K562 (cell line): ENCODE data around the gene GAPDH. TPM values are rescaled to one million over a fixed set of nuclear protein-coding genes. Genes with fewer than 3 reads are reported as not detected.
A peak's percentile ranks its signal among the peaks of the same experiment; 100 is the strongest.

ENCODE experiments used
- CBX8 ChIP-seq: fragments of 200-600 bp; sonication (generic); IDR thresholded peaks from 2 replicates; pipeline ENCODE4 v1.6.1; 2012; ENCODE audit warnings: borderline replicate concordance, mixed run types, low read depth, mild to moderate bottlenecking, moderate library complexity, mixed read lengths, low read length, control low read depth, inconsistent platforms; ENCODE audit not compliant: poor library complexity, severe bottlenecking; ENCODE audit errors: extremely low read depth
- CHD1 ChIP-seq: fragments of 200-600 bp; sonication (generic); IDR thresholded peaks from one replicate; pipeline ENCODE4 v1.6.1; 2012; ENCODE audit warnings: mild to moderate bottlenecking, moderate library complexity, low read length, inconsistent platforms
- DACH1 ChIP-seq: fragments of 450-650 bp; IDR thresholded peaks from 2 replicates; pipeline ENCODE4 v1.6.1; 2018; ENCODE audit not compliant: partially characterized antibody
- HDAC2 ChIP-seq: fragments of 450-650 bp; IDR thresholded peaks from 2 replicates; pipeline ENCODE4 v1.6.1; 2016; ENCODE audit warnings: mild to moderate bottlenecking
- HDAC6 ChIP-seq: IDR thresholded peaks from 2 replicates; pipeline ENCODE4 v1.6.1; 2012; ENCODE audit warnings: low read depth, mild to moderate bottlenecking, control low read depth, inconsistent platforms, low read length, moderate library complexity
- HNRNPLL ChIP-seq: fragments of 200-400 bp; formaldehyde crosslinking; IDR thresholded peaks from 2 replicates; pipeline ENCODE4 v1.6.1; 2017; ENCODE audit warnings: low read length, low read depth, mild to moderate bottlenecking; ENCODE audit not compliant: poor library complexity, severe bottlenecking
- KDM4B ChIP-seq, 2 experiments: fragments of 450-650 bp in 1 of 2; sonication (generic) in 1 of 2; IDR thresholded peaks; 2 replicates each; pipeline ENCODE4 v1.6.1; 2016 to 2017; ENCODE audit warnings: borderline replicate concordance in 2 of 2, antibody characterized with exemption in 1 of 2, low read depth in 1 of 2, mild to moderate bottlenecking in 1 of 2
- KLF16 ChIP-seq: IDR thresholded peaks from 2 replicates; pipeline ENCODE4 v1.6.1; 2016; ENCODE audit warnings: antibody characterized with exemption
- LCOR ChIP-seq: sonication (generic); formaldehyde crosslinking; IDR thresholded peaks from 2 replicates; pipeline ENCODE4 v1.8.0; 2022; ENCODE audit warnings: mild to moderate bottlenecking, missing genetic modification reagents
- MAFF ChIP-seq: IDR thresholded peaks from 2 replicates; pipeline ENCODE4 v1.6.1; 2012; ENCODE audit warnings: low read length, improper control_type of control experiment
- MBD1 ChIP-seq: fragments of 250-450 bp; sonication (Bioruptor Pico); IDR thresholded peaks from 2 replicates; pipeline ENCODE4 v1.8.0; 2022; ENCODE audit warnings: inconsistent platforms
- NELFE ChIP-seq: IDR thresholded peaks from 2 replicates; pipeline ENCODE4 v1.6.1; 2011; ENCODE audit warnings: mild to moderate bottlenecking; ENCODE audit not compliant: insufficient read depth, insufficient read length
- PHB2 ChIP-seq: fragments of 450-650 bp; IDR thresholded peaks from 2 replicates; pipeline ENCODE4 v1.6.1; 2017; ENCODE audit warnings: low read depth
- RBM17 ChIP-seq: fragments of 200-400 bp; formaldehyde crosslinking; IDR thresholded peaks from 2 replicates; pipeline ENCODE4 v1.6.1; 2017; ENCODE audit warnings: low read depth, mild to moderate bottlenecking, low read length, borderline replicate concordance
- RFX5 ChIP-seq: IDR thresholded peaks from 2 replicates; pipeline ENCODE4 v1.6.1; 2011; ENCODE audit warnings: low read depth, mild to moderate bottlenecking, improper control_type of control experiment, low read length
- SIN3A ChIP-seq, 2 experiments: fragments of 150-350 bp in 1 of 2; IDR thresholded peaks; 2 replicates each; pipeline ENCODE4 v1.6.1; 2011 to 2016; ENCODE audit warnings: borderline replicate concordance in 2 of 2, low read depth in 2 of 2, low read length in 2 of 2, mild to moderate bottlenecking in 2 of 2, moderate library complexity in 2 of 2; ENCODE audit not compliant: control insufficient read depth in 1 of 2
- SRSF3 ChIP-seq: fragments of 200-400 bp; formaldehyde crosslinking; IDR thresholded peaks from 2 replicates; pipeline ENCODE4 v1.6.1; 2016; ENCODE audit warnings: mild to moderate bottlenecking, low read length, moderate library complexity; ENCODE audit not compliant: insufficient read depth
- TCF3 ChIP-seq: sonication (generic); formaldehyde crosslinking; IDR thresholded peaks from 2 replicates; pipeline ENCODE4 v1.4.0; 2020; ENCODE audit warnings: mild to moderate bottlenecking, missing genetic modification reagents
- ZBTB11 ChIP-seq, 3 experiments: fragments of 200-800 bp in 1 of 3; fragments of 250-450 bp in 1 of 3; fragments of 450-650 bp in 1 of 3; sonication (Bioruptor Pico) in 1 of 3; sonication (Bioruptor generic) in 1 of 3; formaldehyde crosslinking in 1 of 3; IDR thresholded peaks; 2 replicates each; pipeline versions ENCODE4 v1.6.1 to v1.8.0; 2016 to 2022; ENCODE audit warnings: mild to moderate bottlenecking in 2 of 3, missing genetic modification characterization in 2 of 3, missing compliant biosample characterization in 1 of 3, moderate library complexity in 1 of 3
- ZNF197 ChIP-seq: fragments of 200-800 bp; sonication (Bioruptor generic); IDR thresholded peaks from 2 replicates; pipeline ENCODE4 v1.6.1; 2016; ENCODE audit warnings: low read depth, missing genetic modification characterization, missing compliant biosample characterization
- ZNF551 ChIP-seq: fragments of 250-450 bp; sonication (Bioruptor Pico); IDR thresholded peaks from 2 replicates; pipeline ENCODE4 v1.5.0; 2021; ENCODE audit warnings: mild to moderate bottlenecking, moderate library complexity
- ZNF766 ChIP-seq: fragments of 200-800 bp; sonication (Bioruptor generic); conservative IDR thresholded peaks from 2 replicates; pipeline ENCODE4 v1.6.1; 2016; ENCODE audit warnings: missing genetic modification characterization, missing compliant biosample characterization
- polyA plus RNA-seq, 8 experiments: library from polyadenylated mRNA; depleted of rRNA in 4 of 8; stranded (reverse) in 5 of 8; unstranded in 3 of 8; fragments of >200 nt; fragmentation: Nextera tagmentation in 2 of 8; fragmentation: Illumina TruSeq in 1 of 8; extraction: Ambion mirVana in 2 of 8; extraction: Trizol in 1 of 8; gene quantifications; 2 replicates each; pipeline versions ENCODE4 v1.2.1 to v1.2.3, GENCODE V29; 2011 to 2014; ENCODE audit warnings: inconsistent platforms in 1 of 8, missing spikeins in 1 of 8
- total RNA-seq, 7 experiments: library from RNA; depleted of rRNA in 6 of 7; stranded (reverse); fragments of >200 nt in 6 of 7; fragmentation: Illumina TruSeq in 2 of 7; extraction: Trizol in 2 of 7; gene quantifications; 2 replicates each; pipeline versions ENCODE4 v1.2.1 to v1.2.3, GENCODE V29; 2011 to 2021; ENCODE audit warnings: low replicate concordance in 1 of 7

The GAPDH gene
- total and polyA plus RNA-seq, 9 of the 15 experiments (the other 6 are each of a cell fraction or from before 2014, with no cell fraction given): 2,206 to 6,793 (median 4,217) TPM

GRCh38 chr12:6534945-6535696 lies 804 bp downstream of the GAPDH start (continued):
- TF ChIP-seq MBD1 (CRISPR knock-in tag) (no peak), RFX5 (no peak), ZNF766 (CRISPR knock-in tag) (no peak), ZNF551 (CRISPR knock-in tag) (no peak), DACH1 (no peak), SIN3A (IDR thresholded peaks at IDR 0.05; ENCODE audit: borderline replicate concordance in 2 of 2, control insufficient read depth in 1 of 2, low read depth in 2 of 2, low read length in 2 of 2) (peak; percentile 19 to 60; a peak in 1 of 4 replicates), MAFF (no peak), LCOR (no peak), CBX8 (no peak), PHB2 (no peak), HNRNPLL (peak; percentile 42), ZNF197 (no peak), HDAC2 (no peak), ZBTB11 (CRISPR knock-in tag; IDR thresholded peaks at IDR 0.05) (no peak), RBM17 (no peak), HDAC6 (no peak), KLF16 (no peak), CHD1 (peak; percentile 93), KDM4B (IDR thresholded peaks at IDR 0.05; ENCODE audit: borderline replicate concordance in 2 of 2, low read depth in 1 of 2) (no peak), NELFE (no peak), SRSF3 (no peak), TCF3 (CRISPR knock-in tag) (no peak)
